ENCODE measurements around the gene SNX3. TPM values are rescaled to one million over a fixed set of nuclear protein-coding genes. Genes with fewer than 3 reads are reported as not detected.

SNX3 gene
- total RNA-seq, 1 experiment from 2014 or later, result 174 TPM

- in situ Hi-C loops (cut with HindIII; ENCODE audit: low pct_unique_long_range_greater_than_20kb, low sequenced_read_pairs), result no loop called here
- no peak for DNase-seq (ENCODE audit: low read depth, low spot score)
Measured at GRCh38 chr6:108235127-108235526, 25.7 kb downstream of the SNX3 start.

- in situ Hi-C loops (cut with HindIII; ENCODE audit: low pct_unique_long_range_greater_than_20kb, low sequenced_read_pairs), result no loop called here
- no peak for DNase-seq (ENCODE audit: low read depth, low spot score)
Measured at GRCh38 chr6:108228416-108228815, 32.4 kb downstream of the SNX3 start.

- in situ Hi-C loops (cut with HindIII; ENCODE audit: low pct_unique_long_range_greater_than_20kb, low sequenced_read_pairs), result no loop called here
- DNase-seq (ENCODE audit: low read depth, low spot score), result no peak
Measured at GRCh38 chr6:108227290-108227689, 33.5 kb downstream of the SNX3 start.

GRCh38 chr6:108222504-108222903, 38.3 kb downstream of the SNX3 start:
- no peak for DNase-seq (ENCODE audit: low read depth, low spot score)
- in situ Hi-C loops (cut with HindIII; ENCODE audit: low pct_unique_long_range_greater_than_20kb, low sequenced_read_pairs), result no loop called here

GRCh38 chr6:108222064-108222463, 38.8 kb downstream of the SNX3 start:
- DNase-seq (ENCODE audit: low read depth, low spot score), result no peak
- in situ Hi-C loops (cut with HindIII; ENCODE audit: low pct_unique_long_range_greater_than_20kb, low sequenced_read_pairs), result no loop called here

GRCh38 chr6:108211671-108212070, 49.2 kb downstream of the SNX3 start:
- in situ Hi-C loops (cut with HindIII; ENCODE audit: low pct_unique_long_range_greater_than_20kb, low sequenced_read_pairs), result no loop called here
- no peak for DNase-seq (ENCODE audit: low read depth, low spot score)

GRCh38 chr6:108210556-108210955, 50.3 kb downstream of the SNX3 start:
- in situ Hi-C loops (cut with HindIII; ENCODE audit: low pct_unique_long_range_greater_than_20kb, low sequenced_read_pairs), result no loop called here
- DNase-seq (ENCODE audit: low read depth, low spot score), result no peak

- no peak for DNase-seq (ENCODE audit: low read depth, low spot score)
- in situ Hi-C loops (cut with HindIII; ENCODE audit: low pct_unique_long_range_greater_than_20kb, low sequenced_read_pairs), result no loop called here
Measured at GRCh38 chr6:108209738-108210137, 51.1 kb downstream of the SNX3 start.

- no peak for DNase-seq (ENCODE audit: low read depth, low spot score)
- in situ Hi-C loops (cut with HindIII; ENCODE audit: low pct_unique_long_range_greater_than_20kb, low sequenced_read_pairs), result no loop called here
Measured at GRCh38 chr6:108207013-108207412, 53.8 kb downstream of the SNX3 start.

- no peak for DNase-seq (ENCODE audit: low read depth, low spot score)
- in situ Hi-C loops (cut with HindIII; ENCODE audit: low pct_unique_long_range_greater_than_20kb, low sequenced_read_pairs), result no loop called here
Measured at GRCh38 chr6:108203189-108204112, 57.4 kb downstream of the SNX3 start.

- no peak for DNase-seq (ENCODE audit: low read depth, low spot score)
- in situ Hi-C loops (cut with HindIII; ENCODE audit: low pct_unique_long_range_greater_than_20kb, low sequenced_read_pairs), result no loop called here
Measured at GRCh38 chr6:108200631-108201030, 60.2 kb downstream of the SNX3 start.

- in situ Hi-C loops (cut with HindIII; ENCODE audit: low pct_unique_long_range_greater_than_20kb, low sequenced_read_pairs), result no loop called here
- no peak for DNase-seq (ENCODE audit: low read depth, low spot score)
Measured at GRCh38 chr6:108200186-108200585, 60.7 kb downstream of the SNX3 start.

GRCh38 chr6:108198761-108199498, 61.9 kb downstream of the SNX3 start:
- no peak for DNase-seq (ENCODE audit: low read depth, low spot score)
- in situ Hi-C loops (cut with HindIII; ENCODE audit: low pct_unique_long_range_greater_than_20kb, low sequenced_read_pairs), result no loop called here

GRCh38 chr6:108195209-108195608, 65.6 kb downstream of the SNX3 start:
- in situ Hi-C loops (cut with HindIII; ENCODE audit: low pct_unique_long_range_greater_than_20kb, low sequenced_read_pairs), result no loop called here
- no peak for DNase-seq (ENCODE audit: low read depth, low spot score)

GRCh38 chr6:108194503-108194902, 66.3 kb downstream of the SNX3 start:
- DNase-seq (ENCODE audit: low read depth, low spot score), result no peak
- in situ Hi-C loops (cut with HindIII; ENCODE audit: low pct_unique_long_range_greater_than_20kb, low sequenced_read_pairs), result no loop called here

- DNase-seq (ENCODE audit: low read depth, low spot score), result no peak
Measured at GRCh38 chr6:108193835-108194234, 67.0 kb downstream of the SNX3 start.

GRCh38 chr6:108193131-108193530, 67.7 kb downstream of the SNX3 start:
- DNase-seq (ENCODE audit: low read depth, low spot score), result no peak
- in situ Hi-C loops (cut with HindIII; ENCODE audit: low pct_unique_long_range_greater_than_20kb, low sequenced_read_pairs), result no loop called here

More at GRCh38 chr6:108193835-108194234, 67.0 kb downstream of the SNX3 start:
- in situ Hi-C loops (cut with HindIII; ENCODE audit: low pct_unique_long_range_greater_than_20kb, low sequenced_read_pairs), result no loop called here

GRCh38 chr6:108187519-108187918, 73.3 kb downstream of the SNX3 start:
- no peak for DNase-seq (ENCODE audit: low read depth, low spot score)
- in situ Hi-C loops (cut with HindIII; ENCODE audit: low pct_unique_long_range_greater_than_20kb, low sequenced_read_pairs), result no loop called here

- in situ Hi-C loops (cut with HindIII; ENCODE audit: low pct_unique_long_range_greater_than_20kb, low sequenced_read_pairs), result no loop called here
- no peak for DNase-seq (ENCODE audit: low read depth, low spot score)
Measured at GRCh38 chr6:108186226-108186625, 74.6 kb downstream of the SNX3 start.
